H1 (cell line): Measurements from ENCODE around the gene PLA2R1. TPM values are rescaled to one million over a fixed set of nuclear protein-coding genes. Genes with fewer than 3 reads are reported as not detected.

Experiments
- polyA plus RNA-seq, 7 experiments: library from polyadenylated mRNA; depleted of rRNA in 3 of 7; stranded (reverse) in 5 of 7; unstranded in 2 of 7; fragments of >200 nt in 5 of 7; fragments of 200-250 nt in 2 of 7; gene quantifications; 1 replicate in 5 of 7; 2 replicates in 1 of 7; 4 replicates in 1 of 7; pipeline versions ENCODE4 v1.2.1 to v1.2.3, GENCODE V29; 2011 to 2013; ENCODE audit warnings: missing spikeins in 2 of 7, mixed read lengths in 2 of 7
- total RNA-seq: library from RNA; stranded (reverse); fragmentation: NEBNext Ultra II Directional; extraction: Animal tissue kit (Norgen Biotek cat#: 25700); gene quantifications from 2 replicates; pipeline ENCODE4 v1.2.1, GENCODE V29; 2021
- TF ChIP-seq, protein P1 (sequence below): fragments of 300-600 bp; sonication (generic); IDR thresholded peaks from 2 replicates; pipeline ENCODE4 v1.7.1; 2012; ENCODE audit warnings: low read length, moderate library complexity, mild to moderate bottlenecking, inconsistent platforms; ENCODE audit not compliant: insufficient replicate concordance

Gene PLA2R1
- total and polyA plus RNA-seq, 2 of the 8 experiments (the other 6 are each of a cell fraction or from before 2014, with no cell fraction given), result 0.65 to 1.5 TPM

DNA sequence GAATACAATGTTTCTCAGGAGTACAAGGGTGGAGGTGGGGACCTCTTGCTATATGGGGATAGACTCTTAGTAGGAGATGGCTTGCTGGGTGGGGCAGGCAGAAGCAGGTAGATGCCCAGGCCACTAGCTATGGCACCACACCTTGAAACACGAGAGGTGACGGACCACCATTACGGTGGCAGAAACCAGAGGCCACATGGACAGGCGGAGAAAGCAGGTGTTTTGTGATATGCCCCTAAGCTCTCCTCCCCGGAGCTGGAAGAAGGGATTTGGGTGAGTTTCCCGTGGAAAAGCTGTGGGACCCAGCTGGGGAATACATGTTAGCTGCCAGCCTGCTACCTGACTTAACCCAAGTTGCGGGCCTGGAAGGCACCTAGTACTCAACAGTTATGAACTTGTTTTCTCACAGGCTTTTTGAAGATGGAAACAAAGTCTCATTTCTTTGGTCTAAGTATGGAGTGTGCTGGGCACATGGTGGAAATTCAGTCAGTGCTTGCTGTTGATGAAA is 16.7 kb downstream of the PLA2R1 start (continued):
- TF ChIP-seq, protein P1, sequence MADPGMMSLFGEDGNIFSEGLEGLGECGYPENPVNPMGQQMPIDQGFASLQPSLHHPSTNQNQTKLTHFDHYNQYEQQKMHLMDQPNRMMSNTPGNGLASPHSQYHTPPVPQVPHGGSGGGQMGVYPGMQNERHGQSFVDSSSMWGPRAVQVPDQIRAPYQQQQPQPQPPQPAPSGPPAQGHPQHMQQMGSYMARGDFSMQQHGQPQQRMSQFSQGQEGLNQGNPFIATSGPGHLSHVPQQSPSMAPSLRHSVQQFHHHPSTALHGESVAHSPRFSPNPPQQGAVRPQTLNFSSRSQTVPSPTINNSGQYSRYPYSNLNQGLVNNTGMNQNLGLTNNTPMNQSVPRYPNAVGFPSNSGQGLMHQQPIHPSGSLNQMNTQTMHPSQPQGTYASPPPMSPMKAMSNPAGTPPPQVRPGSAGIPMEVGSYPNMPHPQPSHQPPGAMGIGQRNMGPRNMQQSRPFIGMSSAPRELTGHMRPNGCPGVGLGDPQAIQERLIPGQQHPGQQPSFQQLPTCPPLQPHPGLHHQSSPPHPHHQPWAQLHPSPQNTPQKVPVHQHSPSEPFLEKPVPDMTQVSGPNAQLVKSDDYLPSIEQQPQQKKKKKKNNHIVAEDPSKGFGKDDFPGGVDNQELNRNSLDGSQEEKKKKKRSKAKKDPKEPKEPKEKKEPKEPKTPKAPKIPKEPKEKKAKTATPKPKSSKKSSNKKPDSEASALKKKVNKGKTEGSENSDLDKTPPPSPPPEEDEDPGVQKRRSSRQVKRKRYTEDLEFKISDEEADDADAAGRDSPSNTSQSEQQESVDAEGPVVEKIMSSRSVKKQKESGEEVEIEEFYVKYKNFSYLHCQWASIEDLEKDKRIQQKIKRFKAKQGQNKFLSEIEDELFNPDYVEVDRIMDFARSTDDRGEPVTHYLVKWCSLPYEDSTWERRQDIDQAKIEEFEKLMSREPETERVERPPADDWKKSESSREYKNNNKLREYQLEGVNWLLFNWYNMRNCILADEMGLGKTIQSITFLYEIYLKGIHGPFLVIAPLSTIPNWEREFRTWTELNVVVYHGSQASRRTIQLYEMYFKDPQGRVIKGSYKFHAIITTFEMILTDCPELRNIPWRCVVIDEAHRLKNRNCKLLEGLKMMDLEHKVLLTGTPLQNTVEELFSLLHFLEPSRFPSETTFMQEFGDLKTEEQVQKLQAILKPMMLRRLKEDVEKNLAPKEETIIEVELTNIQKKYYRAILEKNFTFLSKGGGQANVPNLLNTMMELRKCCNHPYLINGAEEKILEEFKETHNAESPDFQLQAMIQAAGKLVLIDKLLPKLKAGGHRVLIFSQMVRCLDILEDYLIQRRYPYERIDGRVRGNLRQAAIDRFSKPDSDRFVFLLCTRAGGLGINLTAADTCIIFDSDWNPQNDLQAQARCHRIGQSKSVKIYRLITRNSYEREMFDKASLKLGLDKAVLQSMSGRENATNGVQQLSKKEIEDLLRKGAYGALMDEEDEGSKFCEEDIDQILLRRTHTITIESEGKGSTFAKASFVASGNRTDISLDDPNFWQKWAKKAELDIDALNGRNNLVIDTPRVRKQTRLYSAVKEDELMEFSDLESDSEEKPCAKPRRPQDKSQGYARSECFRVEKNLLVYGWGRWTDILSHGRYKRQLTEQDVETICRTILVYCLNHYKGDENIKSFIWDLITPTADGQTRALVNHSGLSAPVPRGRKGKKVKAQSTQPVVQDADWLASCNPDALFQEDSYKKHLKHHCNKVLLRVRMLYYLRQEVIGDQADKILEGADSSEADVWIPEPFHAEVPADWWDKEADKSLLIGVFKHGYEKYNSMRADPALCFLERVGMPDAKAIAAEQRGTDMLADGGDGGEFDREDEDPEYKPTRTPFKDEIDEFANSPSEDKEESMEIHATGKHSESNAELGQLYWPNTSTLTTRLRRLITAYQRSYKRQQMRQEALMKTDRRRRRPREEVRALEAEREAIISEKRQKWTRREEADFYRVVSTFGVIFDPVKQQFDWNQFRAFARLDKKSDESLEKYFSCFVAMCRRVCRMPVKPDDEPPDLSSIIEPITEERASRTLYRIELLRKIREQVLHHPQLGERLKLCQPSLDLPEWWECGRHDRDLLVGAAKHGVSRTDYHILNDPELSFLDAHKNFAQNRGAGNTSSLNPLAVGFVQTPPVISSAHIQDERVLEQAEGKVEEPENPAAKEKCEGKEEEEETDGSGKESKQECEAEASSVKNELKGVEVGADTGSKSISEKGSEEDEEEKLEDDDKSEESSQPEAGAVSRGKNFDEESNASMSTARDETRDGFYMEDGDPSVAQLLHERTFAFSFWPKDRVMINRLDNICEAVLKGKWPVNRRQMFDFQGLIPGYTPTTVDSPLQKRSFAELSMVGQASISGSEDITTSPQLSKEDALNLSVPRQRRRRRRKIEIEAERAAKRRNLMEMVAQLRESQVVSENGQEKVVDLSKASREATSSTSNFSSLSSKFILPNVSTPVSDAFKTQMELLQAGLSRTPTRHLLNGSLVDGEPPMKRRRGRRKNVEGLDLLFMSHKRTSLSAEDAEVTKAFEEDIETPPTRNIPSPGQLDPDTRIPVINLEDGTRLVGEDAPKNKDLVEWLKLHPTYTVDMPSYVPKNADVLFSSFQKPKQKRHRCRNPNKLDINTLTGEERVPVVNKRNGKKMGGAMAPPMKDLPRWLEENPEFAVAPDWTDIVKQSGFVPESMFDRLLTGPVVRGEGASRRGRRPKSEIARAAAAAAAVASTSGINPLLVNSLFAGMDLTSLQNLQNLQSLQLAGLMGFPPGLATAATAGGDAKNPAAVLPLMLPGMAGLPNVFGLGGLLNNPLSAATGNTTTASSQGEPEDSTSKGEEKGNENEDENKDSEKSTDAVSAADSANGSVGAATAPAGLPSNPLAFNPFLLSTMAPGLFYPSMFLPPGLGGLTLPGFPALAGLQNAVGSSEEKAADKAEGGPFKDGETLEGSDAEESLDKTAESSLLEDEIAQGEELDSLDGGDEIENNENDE, result no peak
